GM12892 (cell line): ENCODE data around the gene TOX3. TPM values are rescaled to one million over a fixed set of nuclear protein-coding genes. Genes with fewer than 3 reads are reported as not detected.

Experiments used
- DNase-seq: peaks from one replicate; pipeline ENCODE4 v3.0.0; 2011; ENCODE audit not compliant: insufficient read length
- FAIRE-seq: peaks from 2 replicates; lab custom pipeline; 2011; peaks lifted over from hg19 to GRCh38; lab: Jason Lieb, UNC
- POLR2A ChIP-seq: IDR thresholded peaks from 2 replicates; pipeline ENCODE4 v1.6.1; 2011; ENCODE audit warnings: low read depth, low read length, control low read depth
- POLR2AphosphoS5 ChIP-seq: IDR thresholded peaks from 2 replicates; pipeline ENCODE4 v1.6.1; 2011; ENCODE audit warnings: low read depth, low read length, control low read depth
- TAF1 ChIP-seq: IDR thresholded peaks from 2 replicates; pipeline ENCODE4 v1.6.1; 2011; ENCODE audit warnings: low read depth, mild to moderate bottlenecking, control low read depth, low read length, borderline replicate concordance
- polyA plus RNA-seq: library from polyadenylated mRNA; unstranded; fragments of >200 nt; gene quantifications from one replicate; pipeline ENCODE4 v1.2.1, GENCODE V29; 2012; ENCODE audit warnings: missing spikeins, inconsistent platforms; ENCODE audit not compliant: missing spikeins

Gene TOX3
- not detected for polyA plus RNA-seq

- no peak for DNase-seq
- no peak for FAIRE-seq
- TF ChIP-seq POLR2AphosphoS5 (no peak), TAF1 (no peak), POLR2A (no peak)
These were observed at the start of gene TOX3 for GRCh38 chr16:52547004-52547833. Gene TOX3, minus strand, starts transcription at chr16:52547143. Its CDS starts 420 bp downstream, at chr16:52546723.

GRCh38 chr16:52592778-52593177, 45.8 kb upstream of the TOX3 start:
- no peak for TF ChIP-seq TAF1
- no peak for TF ChIP-seq POLR2A
- no peak for TF ChIP-seq POLR2AphosphoS5
- DNase-seq (no peak), FAIRE-seq (no peak)

GRCh38 chr16:52591934-52592592, 45.1 kb upstream of the TOX3 start:
- FAIRE-seq (no peak), DNase-seq (no peak)

GRCh38 chr16:52591471-52591870, 44.5 kb upstream of the TOX3 start:
- no peak for DNase-seq
- FAIRE-seq: no peak
- TF ChIP-seq POLR2AphosphoS5: no peak
- TF ChIP-seq POLR2A: no peak
- no peak for TF ChIP-seq TAF1

More at GRCh38 chr16:52591934-52592592, 45.1 kb upstream of the TOX3 start:
- no peak for TF ChIP-seq POLR2A

DNA sequence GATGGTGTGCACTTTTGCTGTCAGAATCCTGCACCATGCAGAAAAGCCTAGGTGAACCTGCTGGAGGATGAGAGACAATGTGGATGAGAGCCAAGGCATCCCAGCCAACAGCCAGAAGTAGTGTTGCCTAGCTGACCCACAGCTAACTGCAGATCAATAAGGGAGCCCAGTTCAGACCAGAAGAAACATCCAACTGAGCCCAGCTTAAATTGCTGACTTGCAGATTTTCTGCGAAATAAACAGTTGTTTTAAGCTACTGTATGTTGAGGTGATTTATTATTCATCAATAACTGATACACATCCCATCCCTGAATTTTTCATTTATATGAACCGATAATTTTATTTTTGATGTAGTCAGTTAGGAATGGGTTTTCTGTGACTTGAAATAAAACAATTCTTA, 39.2 kb upstream of the TOX3 start:
- no peak for FAIRE-seq
- no peak for DNase-seq
- TF ChIP-seq POLR2A (no peak), TAF1 (no peak), POLR2AphosphoS5 (no peak)

GRCh38 chr16:52584354-52585320, 37.7 kb upstream of the TOX3 start:
- FAIRE-seq (no peak), DNase-seq (no peak)
- TF ChIP-seq TAF1: no peak
- TF ChIP-seq POLR2A: no peak
- no peak for TF ChIP-seq POLR2AphosphoS5

DNA sequence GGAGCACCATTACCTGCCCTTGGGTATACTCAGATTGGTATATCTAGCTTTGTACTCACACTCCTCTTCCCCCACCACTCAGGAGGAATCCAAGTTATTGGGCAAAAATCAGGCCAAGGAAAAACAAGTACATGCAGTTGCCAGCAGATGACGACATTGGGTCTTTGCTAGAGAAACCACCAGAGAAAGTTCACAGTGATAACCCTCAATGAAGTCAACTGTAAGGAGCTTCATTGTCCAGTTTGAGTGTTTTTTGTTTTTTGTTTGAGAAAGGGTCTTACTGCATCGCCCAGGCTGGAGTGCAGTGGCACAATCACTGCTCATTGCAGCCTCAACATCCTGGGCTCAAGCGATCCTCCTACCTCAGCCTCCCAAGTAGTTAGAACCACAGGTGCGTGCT, 34.6 kb upstream of the TOX3 start:
- TF ChIP-seq POLR2A (no peak), POLR2AphosphoS5 (no peak), TAF1 (no peak)
- no peak for DNase-seq
- FAIRE-seq: no peak

GRCh38 chr16:52580488-52580887, 33.5 kb upstream of the TOX3 start:
- DNase-seq: no peak
- TF ChIP-seq POLR2AphosphoS5 (no peak), TAF1 (no peak), POLR2A (no peak)

GRCh38 chr16:52578829-52579498, 32.0 kb upstream of the TOX3 start:
- DNase-seq (no peak), FAIRE-seq (no peak)
- TF ChIP-seq POLR2AphosphoS5 (no peak), POLR2A (no peak), TAF1 (no peak)

More at GRCh38 chr16:52580488-52580887, 33.5 kb upstream of the TOX3 start:
- no peak for FAIRE-seq

DNA sequence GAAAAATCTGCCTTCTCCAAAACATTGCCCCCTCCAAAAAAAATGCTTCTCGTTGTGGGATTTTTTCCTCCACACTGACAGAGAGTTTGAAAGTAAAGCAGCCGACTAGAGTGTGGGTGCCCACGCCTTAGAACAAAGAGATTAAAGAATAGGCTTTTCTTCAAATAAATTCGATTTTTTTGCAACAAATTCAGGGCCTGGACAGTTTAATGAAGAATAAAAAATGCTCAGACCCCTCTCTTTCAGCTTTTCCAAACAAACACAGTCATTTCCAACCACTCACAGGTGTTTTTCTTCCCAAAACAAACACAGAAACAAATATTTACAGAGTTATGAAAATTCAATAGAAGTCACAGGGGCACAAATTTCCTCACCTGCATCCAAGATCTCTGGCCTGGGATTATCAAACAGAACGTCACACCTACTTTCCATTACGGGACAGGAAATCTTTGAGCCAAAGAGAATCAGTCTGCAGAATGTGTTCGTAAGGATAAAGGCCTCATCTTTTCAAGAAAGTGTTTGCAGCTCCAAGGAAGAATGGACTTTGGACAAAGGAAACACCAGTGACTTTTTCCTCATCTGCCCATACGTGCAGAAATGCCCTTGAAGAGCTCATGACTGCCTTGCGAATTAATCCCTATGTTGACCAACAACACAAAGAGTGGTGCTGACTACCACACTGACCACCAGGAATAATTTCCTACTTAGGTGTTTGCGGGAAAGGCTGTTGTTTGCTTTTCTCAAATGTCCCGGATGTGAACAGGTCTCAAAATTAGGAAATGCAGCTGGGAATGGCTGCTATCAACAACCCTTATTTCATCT, 31.3 kb upstream of the TOX3 start:
- FAIRE-seq: no peak
- DNase-seq: no peak
- no peak for TF ChIP-seq POLR2A
- TF ChIP-seq TAF1: no peak
- no peak for TF ChIP-seq POLR2AphosphoS5
